GM23338 (cell line): ENCODE data around the gene NPB.

Experiments used
- CREB1 ChIP-seq: fragments of 250-450 bp; sonication (Bioruptor Pico); IDR thresholded peaks from 2 replicates; pipeline ENCODE4 v1.5.0; 2020; ENCODE audit warnings: low read depth, mild to moderate bottlenecking, moderate library complexity
- CTCF ChIP-seq, 2 experiments: fragments of 200-600 bp in 1 of 2; sonication (generic) in 1 of 2; conservative IDR thresholded peaks; 2 replicates each; pipeline versions ENCODE4 v1.5.1 to v1.6.1; 2016 to 2017; ENCODE audit warnings: antibody characterized with exemption in 2 of 2, low read depth in 2 of 2, mild to moderate bottlenecking in 2 of 2, moderate library complexity in 1 of 2
- ETS1 ChIP-seq: IDR thresholded peaks from 2 replicates; pipeline ENCODE4 v1.6.1; 2016; ENCODE audit warnings: antibody characterized with exemption
- EZH2phosphoT487 ChIP-seq: fragments of 200-600 bp; sonication (generic); IDR thresholded peaks from one replicate; pipeline ENCODE4 v1.8.1; 2018; ENCODE audit warnings: antibody characterized with exemption; ENCODE audit not compliant: unreplicated experiment
- NANOG ChIP-seq: IDR thresholded peaks from 2 replicates; pipeline ENCODE4 v1.6.1; 2016; ENCODE audit warnings: antibody characterized with exemption, borderline replicate concordance
- POLR2AphosphoS5 ChIP-seq: IDR thresholded peaks from 2 replicates; pipeline ENCODE4 v1.6.1; 2016; ENCODE audit warnings: antibody characterized with exemption, low read depth
- REST ChIP-seq: IDR thresholded peaks from one replicate; pipeline ENCODE4 v1.6.1; 2018; ENCODE audit warnings: antibody characterized with exemption; ENCODE audit not compliant: unreplicated experiment
- ZNF114 ChIP-seq: fragments of 250-450 bp; sonication (Bioruptor Pico); IDR thresholded peaks from 2 replicates; pipeline ENCODE4 v1.5.0; 2020; ENCODE audit warnings: mild to moderate bottlenecking, moderate library complexity
- TF ChIP-seq, protein P1 (sequence below): fragments of 250-450 bp; sonication (Bioruptor Pico); IDR thresholded peaks from 2 replicates; pipeline ENCODE4 v1.5.0; 2020; ENCODE audit warnings: mild to moderate bottlenecking, moderate library complexity

DNA sequence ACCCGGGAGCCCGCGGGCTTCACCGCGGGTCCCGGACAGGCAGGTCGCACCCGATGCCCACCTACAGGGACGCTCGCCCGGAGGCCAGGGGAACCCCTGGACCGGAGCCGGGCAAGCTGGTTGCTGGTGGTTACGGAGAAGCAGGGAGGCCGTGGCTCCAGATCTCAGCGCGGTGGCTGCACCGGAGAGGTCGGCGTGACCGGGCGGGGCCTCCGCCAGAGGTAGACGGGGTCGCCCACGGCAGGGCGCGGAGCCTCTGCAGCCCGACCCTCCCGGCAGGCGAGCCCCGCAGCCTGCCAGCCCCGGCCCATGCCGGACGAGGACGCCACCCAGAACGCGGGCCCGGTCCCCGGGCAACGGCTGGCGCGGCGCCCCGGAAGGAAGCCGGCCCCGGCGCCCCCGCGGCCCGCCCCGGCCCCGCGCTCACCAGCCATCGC, 8.8 kb downstream of the NPB start:
- no peak for TF ChIP-seq POLR2AphosphoS5
- TF ChIP-seq CTCF (conservative IDR thresholded peaks at IDR 0.05; ENCODE audit: low read depth in 2 of 2), result no peak
- TF ChIP-seq NANOG, result no peak
- no peak for TF ChIP-seq REST
- TF ChIP-seq, protein P1, sequence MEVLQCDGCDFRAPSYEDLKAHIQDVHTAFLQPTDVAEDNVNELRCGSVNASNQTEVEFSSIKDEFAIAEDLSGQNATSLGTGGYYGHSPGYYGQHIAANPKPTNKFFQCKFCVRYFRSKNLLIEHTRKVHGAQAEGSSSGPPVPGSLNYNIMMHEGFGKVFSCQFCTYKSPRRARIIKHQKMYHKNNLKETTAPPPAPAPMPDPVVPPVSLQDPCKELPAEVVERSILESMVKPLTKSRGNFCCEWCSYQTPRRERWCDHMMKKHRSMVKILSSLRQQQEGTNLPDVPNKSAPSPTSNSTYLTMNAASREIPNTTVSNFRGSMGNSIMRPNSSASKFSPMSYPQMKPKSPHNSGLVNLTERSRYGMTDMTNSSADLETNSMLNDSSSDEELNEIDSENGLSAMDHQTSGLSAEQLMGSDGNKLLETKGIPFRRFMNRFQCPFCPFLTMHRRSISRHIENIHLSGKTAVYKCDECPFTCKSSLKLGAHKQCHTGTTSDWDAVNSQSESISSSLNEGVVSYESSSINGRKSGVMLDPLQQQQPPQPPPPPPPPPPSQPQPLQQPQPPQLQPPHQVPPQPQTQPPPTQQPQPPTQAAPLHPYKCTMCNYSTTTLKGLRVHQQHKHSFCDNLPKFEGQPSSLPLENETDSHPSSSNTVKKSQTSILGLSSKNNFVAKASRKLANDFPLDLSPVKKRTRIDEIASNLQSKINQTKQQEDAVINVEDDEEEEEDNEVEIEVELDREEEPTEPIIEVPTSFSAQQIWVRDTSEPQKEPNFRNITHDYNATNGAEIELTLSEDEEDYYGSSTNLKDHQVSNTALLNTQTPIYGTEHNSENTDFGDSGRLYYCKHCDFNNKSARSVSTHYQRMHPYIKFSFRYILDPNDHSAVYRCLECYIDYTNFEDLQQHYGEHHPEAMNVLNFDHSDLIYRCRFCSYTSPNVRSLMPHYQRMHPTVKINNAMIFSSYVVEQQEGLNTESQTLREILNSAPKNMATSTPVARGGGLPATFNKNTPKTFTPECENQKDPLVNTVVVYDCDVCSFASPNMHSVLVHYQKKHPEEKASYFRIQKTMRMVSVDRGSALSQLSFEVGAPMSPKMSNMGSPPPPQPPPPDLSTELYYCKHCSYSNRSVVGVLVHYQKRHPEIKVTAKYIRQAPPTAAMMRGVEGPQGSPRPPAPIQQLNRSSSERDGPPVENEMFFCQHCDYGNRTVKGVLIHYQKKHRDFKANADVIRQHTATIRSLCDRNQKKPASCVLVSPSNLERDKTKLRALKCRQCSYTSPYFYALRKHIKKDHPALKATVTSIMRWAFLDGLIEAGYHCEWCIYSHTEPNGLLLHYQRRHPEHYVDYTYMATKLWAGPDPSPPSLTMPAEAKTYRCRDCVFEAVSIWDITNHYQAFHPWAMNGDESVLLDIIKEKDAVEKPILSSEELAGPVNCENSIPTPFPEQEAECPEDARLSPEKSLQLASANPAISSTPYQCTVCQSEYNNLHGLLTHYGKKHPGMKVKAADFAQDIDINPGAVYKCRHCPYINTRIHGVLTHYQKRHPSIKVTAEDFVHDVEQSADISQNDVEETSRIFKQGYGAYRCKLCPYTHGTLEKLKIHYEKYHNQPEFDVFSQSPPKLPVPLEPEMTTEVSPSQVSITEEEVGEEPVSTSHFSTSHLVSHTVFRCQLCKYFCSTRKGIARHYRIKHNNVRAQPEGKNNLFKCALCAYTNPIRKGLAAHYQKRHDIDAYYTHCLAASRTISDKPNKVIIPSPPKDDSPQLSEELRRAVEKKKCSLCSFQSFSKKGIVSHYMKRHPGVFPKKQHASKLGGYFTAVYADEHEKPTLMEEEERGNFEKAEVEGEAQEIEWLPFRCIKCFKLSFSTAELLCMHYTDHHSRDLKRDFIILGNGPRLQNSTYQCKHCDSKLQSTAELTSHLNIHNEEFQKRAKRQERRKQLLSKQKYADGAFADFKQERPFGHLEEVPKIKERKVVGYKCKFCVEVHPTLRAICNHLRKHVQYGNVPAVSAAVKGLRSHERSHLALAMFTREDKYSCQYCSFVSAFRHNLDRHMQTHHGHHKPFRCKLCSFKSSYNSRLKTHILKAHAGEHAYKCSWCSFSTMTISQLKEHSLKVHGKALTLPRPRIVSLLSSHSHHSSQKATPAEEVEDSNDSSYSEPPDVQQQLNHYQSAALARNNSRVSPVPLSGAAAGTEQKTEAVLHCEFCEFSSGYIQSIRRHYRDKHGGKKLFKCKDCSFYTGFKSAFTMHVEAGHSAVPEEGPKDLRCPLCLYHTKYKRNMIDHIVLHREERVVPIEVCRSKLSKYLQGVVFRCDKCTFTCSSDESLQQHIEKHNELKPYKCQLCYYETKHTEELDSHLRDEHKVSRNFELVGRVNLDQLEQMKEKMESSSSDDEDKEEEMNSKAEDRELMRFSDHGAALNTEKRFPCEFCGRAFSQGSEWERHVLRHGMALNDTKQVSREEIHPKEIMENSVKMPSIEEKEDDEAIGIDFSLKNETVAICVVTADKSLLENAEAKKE (CRISPR knock-in tag), result no peak
- no peak for TF ChIP-seq CREB1
- no peak for TF ChIP-seq EZH2phosphoT487
- no peak for TF ChIP-seq ZNF114 (CRISPR knock-in tag)
- TF ChIP-seq ETS1, result no peak
